Neural progenitor cell (in vitro differentiated cells): Measurements from ENCODE around the gene FRMPD2.

Experiments
- EZH2phosphoT487 ChIP-seq: fragments of 200-600 bp; sonication (generic); IDR thresholded peaks from 2 replicates; pipeline ENCODE4 v1.6.1; 2017; ENCODE audit warnings: antibody characterized with exemption
- TF ChIP-seq, protein P1 (sequence below): fragments of 200-600 bp; sonication (generic); IDR thresholded peaks from 2 replicates; pipeline ENCODE4 v1.5.1; 2017; ENCODE audit warnings: antibody characterized with exemption, mild to moderate bottlenecking

DNA sequence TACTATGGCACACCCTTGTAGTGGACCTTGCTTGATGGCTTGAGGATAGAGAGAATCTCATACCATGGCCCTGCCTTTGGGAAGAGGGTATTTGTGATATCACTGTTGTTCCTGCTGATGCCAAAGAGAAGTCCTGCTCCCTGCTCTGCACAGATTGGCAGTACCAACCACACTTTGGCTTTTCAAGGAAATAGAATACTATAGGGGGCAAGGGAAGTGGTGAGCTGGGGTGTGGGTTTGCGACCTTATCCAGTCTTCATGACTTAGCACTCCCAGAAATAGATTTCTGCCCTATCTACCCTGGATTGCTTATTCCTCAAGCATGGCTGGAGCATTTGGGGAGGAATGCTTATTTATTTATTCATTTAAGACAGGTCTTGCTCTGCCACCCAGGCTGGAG lies 25.2 kb upstream of the FRMPD2 start:
- TF ChIP-seq, protein P1, sequence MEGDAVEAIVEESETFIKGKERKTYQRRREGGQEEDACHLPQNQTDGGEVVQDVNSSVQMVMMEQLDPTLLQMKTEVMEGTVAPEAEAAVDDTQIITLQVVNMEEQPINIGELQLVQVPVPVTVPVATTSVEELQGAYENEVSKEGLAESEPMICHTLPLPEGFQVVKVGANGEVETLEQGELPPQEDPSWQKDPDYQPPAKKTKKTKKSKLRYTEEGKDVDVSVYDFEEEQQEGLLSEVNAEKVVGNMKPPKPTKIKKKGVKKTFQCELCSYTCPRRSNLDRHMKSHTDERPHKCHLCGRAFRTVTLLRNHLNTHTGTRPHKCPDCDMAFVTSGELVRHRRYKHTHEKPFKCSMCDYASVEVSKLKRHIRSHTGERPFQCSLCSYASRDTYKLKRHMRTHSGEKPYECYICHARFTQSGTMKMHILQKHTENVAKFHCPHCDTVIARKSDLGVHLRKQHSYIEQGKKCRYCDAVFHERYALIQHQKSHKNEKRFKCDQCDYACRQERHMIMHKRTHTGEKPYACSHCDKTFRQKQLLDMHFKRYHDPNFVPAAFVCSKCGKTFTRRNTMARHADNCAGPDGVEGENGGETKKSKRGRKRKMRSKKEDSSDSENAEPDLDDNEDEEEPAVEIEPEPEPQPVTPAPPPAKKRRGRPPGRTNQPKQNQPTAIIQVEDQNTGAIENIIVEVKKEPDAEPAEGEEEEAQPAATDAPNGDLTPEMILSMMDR: no peak
- TF ChIP-seq EZH2phosphoT487: no peak
